A204.1 (cell line): Measurements from ENCODE around the gene SEMA5A.

Source experiments
- FAIRE-seq: peaks from 2 replicates; lab custom pipeline; 2012; peaks lifted over from hg19 to GRCh38; lab: Jason Lieb, UNC

The SEMA5A gene

DNA sequence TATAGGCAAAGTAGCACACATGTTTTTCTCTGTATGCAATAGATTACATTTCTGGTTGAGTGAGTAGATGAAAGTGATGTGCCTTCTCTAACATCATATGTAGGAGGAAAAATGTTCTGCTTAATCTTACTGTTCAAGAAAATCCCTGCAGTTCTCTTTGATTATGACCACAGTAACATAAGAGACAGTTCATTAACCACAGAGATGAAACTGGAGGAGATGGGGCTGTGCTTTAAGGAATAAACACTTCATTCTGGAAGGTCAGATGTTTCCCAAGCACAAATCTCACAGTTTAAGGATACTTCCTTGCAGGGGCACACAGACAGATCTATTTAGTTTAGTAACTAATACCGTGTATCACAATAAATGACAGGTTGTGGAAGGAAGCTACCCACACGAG lies 150.2 kb downstream of the SEMA5A start:
- FAIRE-seq = no peak

DNA sequence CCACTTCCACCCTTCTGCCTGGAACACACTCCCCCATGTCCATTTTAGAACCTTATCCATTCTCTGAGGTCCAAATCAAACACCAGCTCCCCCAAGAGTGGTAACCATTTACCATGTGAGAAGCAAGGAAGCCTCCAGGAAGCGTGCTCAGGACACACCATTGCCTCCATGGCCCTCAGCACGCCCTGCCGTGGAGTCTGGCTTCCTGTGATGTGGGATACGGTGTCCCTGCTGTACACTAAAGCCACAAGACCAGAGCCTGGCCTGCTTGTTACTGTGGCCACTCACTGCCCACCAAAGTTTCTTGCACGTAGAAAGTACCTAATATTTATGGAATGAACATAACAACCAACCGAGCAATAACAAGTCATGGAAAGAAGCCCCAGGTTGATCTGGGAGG lies 151.7 kb downstream of the SEMA5A start:
- no peak for FAIRE-seq

DNA sequence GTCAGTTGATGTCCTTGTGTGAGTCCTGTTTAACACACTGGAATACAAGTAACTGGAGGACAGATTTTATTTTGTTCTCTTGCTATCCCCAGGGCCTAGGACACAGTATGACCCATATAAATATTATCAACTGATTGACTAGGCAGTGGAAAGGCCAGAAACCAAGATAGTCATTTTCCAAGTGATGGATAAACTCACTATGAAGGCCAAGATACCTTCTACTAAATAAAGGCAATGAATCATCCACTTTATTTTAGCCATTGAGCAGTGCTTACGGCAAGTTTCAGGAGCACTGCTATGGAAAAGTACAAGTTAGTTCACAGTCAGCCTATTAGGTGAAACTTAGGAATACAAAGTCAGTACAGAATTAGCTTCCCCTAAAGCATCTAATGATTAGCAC lies 153.2 kb downstream of the SEMA5A start:
- FAIRE-seq = no peak

DNA sequence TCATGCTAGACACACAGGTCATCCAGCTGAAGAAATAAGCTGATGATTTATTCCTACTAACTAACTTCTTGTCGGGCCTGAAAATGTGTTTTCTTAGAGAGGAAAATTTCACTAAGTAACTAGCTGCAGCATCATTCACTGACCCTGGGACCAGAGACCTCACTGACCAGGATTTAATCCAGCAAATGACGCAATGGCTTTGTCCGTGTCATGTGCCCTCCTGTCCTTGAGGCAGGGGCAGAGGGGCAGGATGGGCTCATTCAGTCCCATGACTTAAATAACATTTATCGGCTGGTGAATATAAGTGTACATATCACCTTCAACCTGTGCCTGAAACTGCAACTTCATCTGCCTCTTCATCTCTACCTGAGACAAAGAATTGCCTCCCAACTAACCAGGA lies 154.8 kb downstream of the SEMA5A start:
- FAIRE-seq = no peak

DNA sequence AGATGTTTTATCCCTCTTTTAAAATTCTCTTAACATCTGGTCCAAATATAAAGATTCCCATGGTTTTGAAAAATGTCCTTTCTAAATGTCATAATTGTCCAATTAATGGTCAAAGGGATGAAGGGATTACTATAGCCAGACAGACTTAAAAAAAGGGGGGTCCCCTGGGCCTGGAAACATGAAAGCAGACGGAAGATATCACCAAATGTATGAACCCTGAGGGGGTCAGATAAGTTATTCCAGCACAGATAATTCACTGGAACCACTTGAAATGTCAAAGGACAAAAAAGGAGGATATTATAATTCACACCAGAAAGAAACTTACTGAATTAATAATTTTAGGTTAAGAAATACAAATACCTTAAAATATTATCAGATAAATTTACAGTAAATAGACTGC lies 155.8 kb downstream of the SEMA5A start:
- no peak for FAIRE-seq

DNA sequence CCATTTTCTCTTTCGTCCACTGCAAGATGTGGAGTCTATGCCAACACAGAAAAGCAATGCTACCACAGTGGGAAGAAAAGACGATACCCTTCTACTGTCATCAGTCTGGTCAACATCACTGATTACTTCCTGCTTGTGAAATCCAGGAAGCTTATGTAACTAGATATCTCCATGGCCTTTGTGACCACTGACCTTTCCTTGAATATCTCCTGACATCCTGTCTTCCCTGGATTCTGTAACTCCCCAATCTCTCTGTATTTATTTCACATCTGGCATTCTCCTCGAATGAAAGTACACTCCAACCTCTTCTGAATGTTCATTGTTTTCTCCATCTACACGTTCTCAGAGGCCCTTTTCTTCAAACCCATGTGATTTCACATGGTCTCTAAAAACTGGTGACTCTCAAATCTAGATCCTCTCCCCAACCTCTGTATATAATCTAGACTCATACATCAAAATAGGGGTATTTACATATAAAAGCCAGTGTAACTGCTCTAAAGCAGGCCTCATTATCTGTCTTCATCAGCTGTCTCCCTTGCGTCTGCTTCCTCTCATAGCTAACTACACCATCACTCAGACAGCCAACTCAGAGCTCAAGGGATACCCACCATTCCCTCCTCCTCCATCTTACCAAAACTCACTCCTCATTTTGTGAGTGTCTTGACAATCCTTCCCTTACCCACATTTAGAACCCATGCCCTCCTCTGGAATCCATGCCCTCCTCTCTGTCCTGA lies 156.8 kb downstream of the SEMA5A start:
- FAIRE-seq = no peak

DNA sequence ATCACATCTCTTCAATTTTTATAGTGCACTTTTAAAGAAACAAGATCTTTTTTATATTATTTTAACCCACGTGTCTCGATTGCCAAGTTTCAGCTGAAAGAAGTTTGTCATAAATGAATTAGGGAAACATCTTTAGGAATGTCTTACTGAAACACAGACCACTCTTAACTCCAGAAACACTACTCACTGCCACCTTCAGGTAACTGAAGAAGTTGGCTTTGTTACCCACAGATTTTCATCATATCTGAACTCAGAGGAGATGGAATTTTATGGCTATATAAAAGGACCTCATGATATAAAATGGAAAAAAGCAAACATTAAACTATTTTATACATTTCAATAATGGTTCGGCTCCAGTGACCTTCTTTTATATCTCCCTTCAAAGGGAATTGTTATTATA lies 158.0 kb downstream of the SEMA5A start:
- no peak for FAIRE-seq

DNA sequence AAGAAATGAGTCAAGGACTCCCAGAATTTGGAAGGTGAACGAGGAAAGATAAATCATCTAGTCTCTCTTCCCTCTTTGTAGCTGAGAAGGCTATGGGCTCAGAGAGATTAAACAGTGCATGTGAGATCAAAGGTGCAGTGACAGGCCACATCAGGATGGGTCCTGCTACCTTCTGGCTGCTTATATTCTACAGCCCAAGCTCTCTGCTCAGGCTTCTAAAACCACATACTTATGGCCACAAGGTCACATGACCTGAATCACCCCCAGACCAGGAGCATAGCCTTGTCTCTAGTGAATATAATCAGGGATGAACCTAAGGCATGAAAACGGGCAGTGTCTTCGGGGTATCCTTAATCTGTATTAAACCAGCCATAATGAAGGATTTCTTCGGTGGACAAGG lies 158.9 kb downstream of the SEMA5A start:
- FAIRE-seq = no peak

DNA sequence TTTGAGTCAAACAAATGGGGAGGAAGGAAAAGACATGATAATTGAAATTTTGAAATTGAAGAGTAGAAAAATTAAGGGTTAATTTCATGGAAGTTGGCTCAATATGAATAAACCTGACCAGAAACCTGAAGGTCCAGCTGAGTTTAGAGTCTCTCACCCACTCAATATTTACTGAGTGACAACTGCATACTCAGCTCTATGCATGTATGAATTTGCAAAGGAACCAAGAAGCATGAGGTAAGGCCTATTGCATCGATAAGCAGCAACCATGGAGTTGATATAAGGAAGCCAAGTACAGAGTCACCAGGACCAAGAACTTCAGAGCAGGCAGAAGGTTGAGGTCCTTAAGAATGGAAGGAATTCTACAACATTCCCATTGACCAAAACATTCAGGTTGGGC lies 163.4 kb downstream of the SEMA5A start:
- no peak for FAIRE-seq

DNA sequence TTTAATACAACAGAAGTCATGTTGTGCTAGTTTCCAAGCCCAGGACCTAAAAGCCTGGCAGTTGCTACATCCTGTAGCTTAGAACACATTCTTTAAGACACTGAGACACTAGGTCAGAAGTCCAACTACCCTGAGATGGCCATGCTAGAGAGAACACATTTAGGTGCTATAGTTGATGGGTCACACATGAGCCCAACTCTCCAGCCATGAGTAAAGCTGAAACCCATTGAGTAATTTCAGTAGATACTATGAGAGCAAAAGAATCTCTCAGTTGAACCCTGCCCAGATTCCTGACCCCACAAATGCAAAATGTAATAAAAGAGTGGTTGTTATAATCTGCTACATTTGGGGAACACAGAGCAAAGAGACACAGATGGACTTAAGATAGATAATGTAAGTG lies 164.4 kb downstream of the SEMA5A start:
- no peak for FAIRE-seq

DNA sequence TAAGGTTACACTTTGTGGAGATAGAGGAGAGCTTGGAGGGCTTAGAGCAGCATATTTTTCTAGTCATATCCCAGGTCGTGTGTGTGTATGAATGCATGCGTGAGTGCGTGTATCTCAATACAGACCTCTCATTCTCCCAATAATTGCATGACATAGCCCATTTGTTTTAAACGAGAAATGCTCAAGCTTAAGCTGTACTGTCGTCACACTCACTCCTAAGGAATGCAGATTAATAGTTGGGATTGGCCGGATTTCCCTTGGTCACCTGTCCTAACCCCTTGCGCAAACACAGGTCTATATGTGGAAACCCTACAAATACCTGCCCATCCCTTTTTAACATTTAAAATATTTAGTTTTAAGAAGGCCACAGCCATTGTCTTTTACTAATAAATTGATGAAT lies 165.8 kb downstream of the SEMA5A start:
- no peak for FAIRE-seq

DNA sequence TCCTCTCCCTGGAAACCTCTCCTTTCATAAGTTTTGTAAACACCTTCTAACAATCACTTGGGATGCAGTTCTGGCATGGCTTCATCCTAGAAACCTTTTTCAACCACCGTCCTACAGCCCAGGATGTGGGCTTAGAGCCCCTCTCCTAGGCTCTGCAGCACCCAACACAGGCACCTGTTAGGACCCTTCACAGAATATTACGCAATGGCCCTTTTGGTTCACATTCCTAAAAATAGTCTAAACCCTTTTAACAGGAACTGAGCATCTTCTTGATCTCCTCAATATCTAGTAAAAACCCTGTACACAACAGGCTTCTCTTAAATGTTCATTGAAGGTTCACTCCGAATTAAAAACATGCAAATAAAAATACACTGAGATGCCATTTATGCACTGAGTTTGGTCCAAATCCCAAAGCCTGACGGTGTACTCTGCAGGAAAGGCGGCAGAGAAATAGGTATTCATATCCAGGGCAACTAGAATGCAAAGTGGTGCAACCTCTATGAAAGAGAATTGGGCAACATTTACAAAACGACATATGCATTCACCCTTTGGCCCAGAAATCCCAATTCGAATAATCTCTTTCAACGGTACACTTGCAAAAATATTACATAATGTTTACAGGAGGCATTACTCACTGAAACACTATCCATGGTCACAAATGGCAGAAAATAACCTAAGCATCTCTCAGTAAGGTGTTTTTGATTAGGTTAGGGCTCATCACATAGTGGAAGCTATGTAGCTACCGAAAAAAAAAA lies 169.3 kb downstream of the SEMA5A start:
- no peak for FAIRE-seq

DNA sequence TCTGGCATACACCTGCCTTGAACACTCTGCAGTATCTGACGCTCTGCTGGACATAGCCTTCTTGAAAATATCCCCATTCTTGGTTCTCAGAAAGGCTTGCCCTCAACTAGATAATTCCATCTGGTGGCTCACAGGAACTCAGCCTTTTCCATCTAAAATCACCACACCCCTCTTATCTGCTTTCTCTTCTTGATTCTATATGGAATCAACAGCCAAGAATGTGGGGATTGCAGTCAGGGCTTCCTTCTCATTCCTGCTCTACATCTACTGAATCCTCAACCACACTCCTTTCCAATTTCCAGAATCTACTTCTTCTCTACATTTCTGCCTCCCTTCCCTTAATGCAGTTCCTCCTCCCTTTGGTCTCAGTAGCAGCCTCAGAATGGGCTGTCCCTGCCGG lies 170.1 kb downstream of the SEMA5A start:
- no peak for FAIRE-seq

DNA sequence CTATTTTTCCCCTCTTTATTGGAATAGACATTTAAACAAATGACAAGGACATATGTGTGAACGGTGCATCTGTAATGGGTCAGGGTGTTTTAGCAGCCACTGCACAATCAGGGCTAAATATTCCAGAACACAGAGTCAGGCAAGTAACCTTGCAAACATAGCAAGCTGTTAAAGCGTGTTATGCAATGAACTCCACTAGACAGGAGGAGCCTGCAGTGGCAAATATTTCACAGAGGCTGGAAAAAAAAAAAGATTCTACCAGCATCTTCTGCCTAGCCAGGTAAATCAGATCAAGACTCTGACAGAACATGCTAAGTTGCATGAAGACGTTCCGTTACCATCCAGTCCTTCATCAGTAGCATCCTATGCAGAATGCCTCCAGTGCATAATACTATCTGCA lies 171.8 kb downstream of the SEMA5A start:
- FAIRE-seq = no peak

DNA sequence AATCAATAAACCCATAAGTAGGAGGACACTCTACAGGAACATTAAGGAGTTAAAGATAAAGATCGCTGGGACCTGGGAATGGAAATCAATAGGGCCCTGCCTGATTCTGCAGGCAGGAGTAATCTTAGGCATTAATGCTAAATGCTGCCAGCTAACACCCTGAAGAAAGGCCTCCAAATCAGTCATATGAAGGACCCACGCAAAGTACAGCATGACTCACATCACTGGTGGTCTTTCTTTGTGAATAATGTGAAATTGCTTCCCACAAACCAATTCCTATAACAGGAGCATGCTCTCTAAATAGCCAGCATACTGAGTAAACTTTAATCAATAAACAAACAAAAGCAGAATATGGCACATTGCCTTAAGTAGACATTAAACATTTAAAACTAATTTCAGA lies 172.3 kb downstream of the SEMA5A start:
- FAIRE-seq = no peak

DNA sequence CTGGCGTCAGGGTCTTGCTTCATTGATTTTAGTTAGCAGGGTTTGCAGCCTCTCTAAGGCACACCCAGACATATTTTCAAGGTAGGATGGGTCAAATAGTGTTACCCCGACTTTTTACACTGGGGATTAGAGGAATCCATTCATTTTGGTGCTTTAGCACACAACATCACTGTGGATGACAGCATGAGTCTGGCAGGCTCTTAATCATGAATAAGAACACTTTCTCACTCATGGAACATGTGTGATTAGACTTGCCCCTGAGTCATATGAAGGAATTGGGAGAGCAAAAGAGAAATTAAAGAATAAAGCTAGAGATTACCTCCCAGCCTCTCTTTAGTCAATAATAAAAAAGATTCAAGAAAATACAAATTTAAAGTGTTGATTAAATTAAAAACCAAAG lies 175.6 kb downstream of the SEMA5A start:
- FAIRE-seq = no peak

DNA sequence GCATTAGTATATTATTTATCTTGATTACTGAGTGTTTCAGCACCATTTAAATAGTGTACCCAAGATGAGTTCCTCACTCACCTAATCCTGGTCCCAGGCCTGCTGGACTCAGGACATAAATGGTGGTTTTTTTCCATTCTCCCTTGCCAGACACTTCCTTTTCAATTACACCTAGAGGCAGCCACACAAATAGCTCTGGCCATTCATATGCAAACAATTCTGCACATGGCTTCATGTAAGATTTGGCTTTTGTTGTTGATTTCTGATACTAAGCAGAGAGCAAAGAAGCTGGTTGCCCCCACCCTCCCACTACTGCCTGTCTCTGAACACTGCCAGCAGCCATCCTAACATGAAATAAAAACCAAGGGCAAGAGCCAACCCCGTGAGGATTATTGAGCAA lies 180.4 kb downstream of the SEMA5A start:
- no peak for FAIRE-seq

DNA sequence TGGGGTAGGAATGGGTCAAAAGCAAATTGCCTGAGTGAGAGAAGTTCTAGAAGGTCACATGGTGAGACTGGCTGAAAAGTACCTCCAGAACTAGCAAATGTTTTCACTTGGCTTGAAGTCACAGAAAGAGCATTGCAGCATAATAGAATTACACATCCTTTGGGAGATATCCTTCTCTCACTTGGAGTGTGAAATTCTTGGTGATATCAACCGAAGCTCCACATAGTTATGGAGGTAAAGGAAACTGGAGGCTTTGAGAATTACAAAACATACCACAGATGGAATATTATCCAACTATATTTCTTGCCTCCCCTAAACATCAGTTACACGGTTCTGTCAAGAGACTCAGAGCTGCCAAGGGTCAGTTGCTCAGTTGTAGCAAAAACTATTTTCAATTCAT lies 182.4 kb downstream of the SEMA5A start:
- FAIRE-seq = no peak

DNA sequence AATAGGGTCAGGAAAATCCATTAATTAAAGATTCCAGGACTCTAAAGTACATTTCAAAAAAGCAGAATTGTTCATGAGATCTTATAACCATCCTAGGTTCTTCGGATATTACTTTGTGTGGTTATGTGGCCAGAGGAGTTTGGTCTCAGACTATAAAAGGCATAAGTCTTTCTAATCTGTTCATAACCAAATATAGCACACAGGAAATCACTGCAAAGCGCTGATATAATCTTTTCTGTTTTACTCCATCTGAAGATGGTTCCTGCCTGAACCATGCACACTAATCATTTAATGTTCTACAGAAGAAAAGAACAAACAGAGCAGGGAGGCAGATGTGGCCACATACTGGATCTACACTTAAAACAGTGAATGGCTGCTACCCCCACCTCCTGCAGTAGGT lies 182.8 kb downstream of the SEMA5A start:
- no peak for FAIRE-seq

DNA sequence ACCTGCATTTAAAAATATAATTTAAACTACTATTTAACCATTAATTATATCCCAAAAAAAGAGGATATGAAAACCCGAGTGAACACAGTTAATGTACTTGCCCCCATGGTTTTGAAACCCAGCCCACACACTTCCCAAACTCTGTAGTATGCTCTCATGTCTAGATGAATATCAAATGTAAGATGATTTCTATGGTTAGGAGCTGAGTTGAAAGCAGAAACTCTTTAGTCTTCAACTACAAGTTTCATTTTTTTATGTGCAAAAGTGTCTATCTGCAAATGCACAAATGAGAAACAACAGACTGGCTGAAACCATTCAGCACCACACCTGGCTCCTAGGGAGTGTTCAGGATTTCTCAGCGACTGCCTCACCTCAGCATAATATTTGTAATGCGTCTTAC lies 183.3 kb downstream of the SEMA5A start:
- no peak for FAIRE-seq

DNA sequence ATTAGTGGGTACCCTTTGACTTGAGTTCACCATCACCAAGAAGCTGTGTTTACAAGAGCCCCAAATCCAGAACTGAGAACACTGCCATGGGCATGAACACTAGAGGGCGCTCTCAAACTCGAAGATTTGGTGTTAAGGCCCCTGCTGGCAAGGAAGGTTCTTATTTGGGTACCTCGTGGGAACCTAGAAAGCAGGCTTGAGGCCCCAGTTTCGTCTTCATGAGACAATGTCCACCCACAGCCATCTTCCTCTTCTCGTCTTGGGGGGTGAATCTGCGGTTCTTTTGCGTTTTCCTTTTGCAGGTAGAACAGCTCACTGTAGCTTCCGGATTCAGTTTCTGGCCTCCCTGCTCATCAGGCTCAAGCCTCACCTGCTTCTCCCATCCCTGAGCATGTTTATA lies 184.0 kb downstream of the SEMA5A start:
- no peak for FAIRE-seq

DNA sequence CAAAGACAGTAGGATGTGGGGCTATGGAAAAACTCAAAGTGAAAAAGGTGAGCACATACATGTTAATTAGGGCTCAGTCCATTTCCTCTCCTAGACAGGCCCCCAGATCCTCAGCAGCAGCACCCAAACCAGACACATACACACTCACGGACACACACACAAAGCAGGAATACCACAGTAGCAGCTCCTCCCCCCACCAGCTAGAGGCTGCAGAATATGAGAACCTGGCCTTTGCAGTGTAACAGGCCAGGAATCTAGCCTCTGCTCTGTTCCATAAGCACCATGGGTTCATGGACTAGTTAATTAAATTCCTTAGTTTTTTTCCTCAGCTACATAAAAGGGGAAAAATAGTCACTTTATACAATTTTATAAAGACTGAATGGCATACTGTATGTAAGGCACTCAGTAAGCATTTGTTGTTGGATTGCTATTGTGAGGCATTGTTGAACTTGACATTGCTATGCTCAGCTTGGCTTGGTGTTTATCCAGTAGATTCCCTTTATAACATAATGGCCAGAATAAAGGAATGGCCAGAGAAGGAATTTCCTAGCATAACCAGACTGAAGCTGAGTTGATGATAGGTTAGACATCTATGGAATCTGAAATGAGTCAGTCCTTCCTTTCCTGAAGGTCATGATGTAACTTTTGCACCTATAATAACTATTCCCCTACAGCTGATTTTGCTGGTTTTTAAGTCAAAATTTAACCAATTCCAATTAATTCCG lies 186.8 kb downstream of the SEMA5A start:
- FAIRE-seq = no peak

DNA sequence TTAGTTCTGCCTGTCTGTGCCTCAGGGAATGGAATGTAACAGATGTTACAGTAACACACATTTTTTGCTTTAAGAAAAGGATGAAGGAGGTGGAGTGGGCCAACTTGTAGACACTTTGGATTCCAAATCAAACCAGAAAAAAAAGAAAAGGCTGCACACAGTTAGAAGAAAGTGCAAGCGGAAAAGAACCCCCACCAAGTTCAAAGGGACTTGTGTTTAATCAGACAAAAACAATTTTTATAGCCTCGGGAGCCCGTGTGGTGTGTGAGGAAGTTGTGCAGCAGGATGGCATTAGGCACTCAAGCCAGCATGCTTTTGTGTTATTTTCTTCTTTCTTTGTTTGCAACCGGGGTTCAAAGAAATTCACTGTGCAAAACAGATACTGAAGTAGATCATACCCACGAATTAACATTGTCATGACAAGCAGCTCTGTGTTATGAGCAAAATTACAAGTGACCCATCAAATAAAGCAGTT lies 189.5 kb downstream of the SEMA5A start:
- FAIRE-seq = no peak
